Ascending aorta (tissue), 2 donors: ENCODE results near the gene USP40. TPM values are rescaled to one million over a fixed set of nuclear protein-coding genes. Genes with fewer than 3 reads are reported as not detected.

Source experiments
- DNase-seq, 2 donors: peaks; one replicate each; pipeline ENCODE4 v3.0.0-alpha.2; 2019; ENCODE audit warnings: low spot score in 2 of 2
- H3K27ac ChIP-seq, 2 donors: fragments of 200-600 bp; sonication (generic); one replicate each; pipeline ENCODE4 v1.5.1; 2016 to 2017; ENCODE audit warnings: mild to moderate bottlenecking in 1 of 2
- H3K27me3 ChIP-seq: fragments of 200-600 bp; sonication (generic); one replicate; pipeline ENCODE4 v1.5.1; 2017
- H3K36me3 ChIP-seq, 2 donors: fragments of 200-600 bp; sonication (generic); one replicate each; pipeline ENCODE4 v1.5.1; 2016
- H3K4me1 ChIP-seq, 2 donors: fragments of 200-600 bp; sonication (generic); one replicate each; pipeline ENCODE4 v1.5.1; 2016 to 2017; ENCODE audit warnings: mild to moderate bottlenecking in 1 of 2
- H3K4me3 ChIP-seq, 2 donors: fragments of 200-600 bp; sonication (generic); one replicate each; pipeline ENCODE4 v1.5.1; 2016 to 2017; ENCODE audit warnings: mild to moderate bottlenecking in 1 of 2
- H3K9me3 ChIP-seq, 2 donors: fragments of 200-600 bp; sonication (generic); one replicate each; pipeline ENCODE4 v1.5.1; 2016
- CTCF ChIP-seq, 3 experiments: fragments of 200-600 bp in 2 of 3; fragments of 450-650 bp in 1 of 3; sonication (generic) in 2 of 3; IDR thresholded peaks; one replicate each; pipeline ENCODE4 v1.5.1; 2016 to 2019; ENCODE audit warnings: antibody characterized with exemption in 3 of 3, mild to moderate bottlenecking in 1 of 3, moderate library complexity in 1 of 3
- intact Hi-C: fragments of 100-400 bp; cut with DNase I; formaldehyde crosslinking; loops from one replicate; pipeline ENCODE4 v1.15.1; 2023
- total RNA-seq: library from RNA; depleted of rRNA; stranded (reverse); fragments of >200 nt; gene quantifications from one replicate; pipeline ENCODE4 v1.1.0, GENCODE V29; 2016

Gene USP40
- total RNA-seq, 1 donor from 2014 or later = 42.7 TPM

- DNase-seq = no peak
- no peaks in the 10 kb centered on the region for H3K9me3 ChIP-seq
- H3K4me1 ChIP-seq = peaks cover 0 to 23% of the 10 kb centered on the region in 2 donors
- no peak overlapping the region for H3K27ac ChIP-seq
- H3K27me3 ChIP-seq = no peaks in the 10 kb centered on the region
- H3K4me3 ChIP-seq = no peak overlapping the region
- intact Hi-C loops = no loop called here
- no peak for TF ChIP-seq CTCF (IDR thresholded peaks at IDR 0.05)
- H3K36me3 ChIP-seq = peaks cover 36 to 52% of the 10 kb centered on the region in 2 donors
These were observed 89.7 kb downstream of the USP40 start for GRCh38 chr2:233476651-233477547.

- Histone ChIP-seq H3K36me3 (peaks cover 40 to 61% of the 10 kb centered on the region in 2 donors), H3K9me3 (no peaks in the 10 kb centered on the region), H3K27ac (peak overlapping the region in 1 of 2 donors; percentile 77), H3K4me1 (peaks cover 0 to 16% of the 10 kb centered on the region in 2 donors), H3K4me3 (no peak overlapping the region), H3K27me3 (no peaks in the 10 kb centered on the region)
- intact Hi-C loops = no loop called here
- TF ChIP-seq CTCF (IDR thresholded peaks at IDR 0.05) = no peak
- peak in 1 of 2 donors; percentile 25 for DNase-seq
These were observed 90.5 kb downstream of the USP40 start for GRCh38 chr2:233476063-233476410.

GRCh38 chr2:233474308-233475160 is 92.0 kb downstream of the USP40 start:
- H3K36me3 ChIP-seq = peaks cover 34 to 70% of the 10 kb centered on the region in 2 donors
- H3K4me3 ChIP-seq = no peak overlapping the region
- peak overlapping the region; percentile 70 to 77 for H3K27ac ChIP-seq
- DNase-seq = peak in 1 of 2 donors; percentile 62
- no peaks in the 10 kb centered on the region for H3K27me3 ChIP-seq
- intact Hi-C loops = no loop called here
- peaks cover 0 to 14% of the 10 kb centered on the region in 2 donors for H3K4me1 ChIP-seq
- TF ChIP-seq CTCF (IDR thresholded peaks at IDR 0.05) = no peak
- H3K9me3 ChIP-seq = no peaks in the 10 kb centered on the region

GRCh38 chr2:233473878-233474277 is 92.7 kb downstream of the USP40 start:
- TF ChIP-seq CTCF (IDR thresholded peaks at IDR 0.05) = no peak
- DNase-seq = no peak
- Histone ChIP-seq H3K4me3 (no peak overlapping the region), H3K27me3 (no peaks in the 10 kb centered on the region), H3K9me3 (no peaks in the 10 kb centered on the region), H3K36me3 (peaks cover 38 to 74% of the 10 kb centered on the region in 2 donors), H3K4me1 (peaks cover 0 to 17% of the 10 kb centered on the region in 2 donors), H3K27ac (peak overlapping the region; percentile 70 to 77)
- intact Hi-C loops = no loop called here

GRCh38 chr2:233473386-233473791 is 93.2 kb downstream of the USP40 start:
- no peak for TF ChIP-seq CTCF (IDR thresholded peaks at IDR 0.05)
- DNase-seq = peak in 1 of 2 donors; percentile 61
- H3K27ac ChIP-seq = no peak overlapping the region
- H3K36me3 ChIP-seq = peaks cover 38 to 75% of the 10 kb centered on the region in 2 donors
- no peaks in the 10 kb centered on the region for H3K27me3 ChIP-seq
- no peaks in the 10 kb centered on the region for H3K9me3 ChIP-seq
- H3K4me3 ChIP-seq = no peak overlapping the region
- H3K4me1 ChIP-seq = peaks cover 0 to 17% of the 10 kb centered on the region in 2 donors
- intact Hi-C loops = no loop called here
